ENCODE results near the gene ELSPBP1. TPM values are rescaled to one million over a fixed set of nuclear protein-coding genes. Genes with fewer than 3 reads are reported as not detected.
"Not testable (repeated sequence)": the region's sequence is repeated elsewhere in the genome, so short reads cannot be mapped to it uniquely, and the experiment has no call there.

ELSPBP1 gene
- total RNA-seq, 2 donors from 2014 or later, result not detected

DNA sequence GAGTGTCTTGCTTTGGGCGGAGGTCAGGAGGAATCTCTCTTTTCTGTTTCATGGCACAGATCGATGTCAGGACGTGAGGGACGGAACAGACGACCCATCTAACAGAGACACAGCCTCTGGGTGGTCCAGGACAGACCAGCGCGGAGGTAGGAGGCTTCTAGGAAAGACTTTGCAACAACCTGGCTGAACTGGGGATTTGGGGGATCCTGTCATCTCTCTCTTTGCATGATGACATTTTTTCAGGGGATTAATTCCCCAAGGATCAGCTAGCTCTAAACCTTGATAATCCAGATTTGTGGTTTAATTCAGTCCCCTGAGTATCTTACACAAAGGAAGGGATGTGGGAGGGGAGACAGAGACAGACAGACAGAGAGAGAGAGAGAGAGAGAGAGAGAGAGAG, 35.0 kb downstream of the ELSPBP1 start:
- Mint-ChIP-seq H3K27ac (no peak overlapping the region), H3K9me3 (no peaks in the 10 kb centered on the region), H3K36me3 (no peaks in the 10 kb centered on the region)
- DNase-seq (ENCODE audit: low spot score in 2 of 2) (no peak), ATAC-seq (no peak)

DNA sequence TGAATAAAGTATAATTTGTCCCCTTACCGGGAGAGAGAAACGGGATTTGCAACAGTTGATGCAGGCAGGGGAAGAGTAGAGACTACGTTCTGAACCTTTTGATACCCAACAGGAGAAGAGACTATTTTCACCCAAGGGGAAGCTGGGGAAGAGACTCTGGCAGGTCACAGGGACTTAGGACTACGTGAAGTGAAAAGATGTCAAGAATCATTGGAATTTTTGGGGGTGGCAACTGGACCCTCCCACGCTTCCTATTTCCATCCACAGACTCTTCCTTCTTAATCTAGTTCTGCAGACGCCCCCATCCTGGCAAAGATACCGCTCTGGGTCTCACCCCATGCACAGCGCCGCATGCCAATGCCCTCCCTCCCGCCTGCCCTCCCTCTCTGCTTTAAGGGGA, 35.6 kb downstream of the ELSPBP1 start:
- no peaks in the 10 kb centered on the region for H3K36me3 Mint-ChIP-seq
- DNase-seq (ENCODE audit: low spot score in 2 of 2) (no peak), ATAC-seq (no peak)
- H3K9me3 Mint-ChIP-seq, result no peaks in the 10 kb centered on the region
- H3K27ac Mint-ChIP-seq, result no peak overlapping the region

DNA sequence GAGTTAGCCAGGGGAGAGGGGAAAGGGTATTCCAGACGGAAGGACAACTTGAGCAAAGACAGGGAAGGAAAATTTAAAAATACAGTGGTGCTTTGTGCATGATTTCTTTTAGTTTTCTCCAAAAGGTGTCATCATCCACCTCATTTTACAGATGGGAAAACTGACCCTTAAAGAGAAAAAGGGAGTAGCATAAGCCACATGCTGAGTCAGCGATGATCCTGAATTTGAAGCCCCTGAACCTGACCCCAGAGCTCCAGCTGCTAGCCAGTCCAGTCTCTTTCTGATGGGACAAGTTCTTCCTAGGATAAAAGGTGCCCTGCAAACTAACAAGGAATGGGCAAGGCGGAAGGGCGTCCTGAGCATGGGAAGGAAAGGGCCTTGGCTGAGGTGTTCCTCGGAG, 39.2 kb downstream of the ELSPBP1 start:
- DNase-seq (ENCODE audit: low spot score in 2 of 2) (no peak), ATAC-seq (no peak)
- no peak overlapping the region for H3K27ac Mint-ChIP-seq
- peaks cover 5 to 8% of the 10 kb centered on the region in 2 donors for H3K36me3 Mint-ChIP-seq
- peaks cover 12 to 13% of the 10 kb centered on the region in 2 donors for H3K9me3 Mint-ChIP-seq

DNA sequence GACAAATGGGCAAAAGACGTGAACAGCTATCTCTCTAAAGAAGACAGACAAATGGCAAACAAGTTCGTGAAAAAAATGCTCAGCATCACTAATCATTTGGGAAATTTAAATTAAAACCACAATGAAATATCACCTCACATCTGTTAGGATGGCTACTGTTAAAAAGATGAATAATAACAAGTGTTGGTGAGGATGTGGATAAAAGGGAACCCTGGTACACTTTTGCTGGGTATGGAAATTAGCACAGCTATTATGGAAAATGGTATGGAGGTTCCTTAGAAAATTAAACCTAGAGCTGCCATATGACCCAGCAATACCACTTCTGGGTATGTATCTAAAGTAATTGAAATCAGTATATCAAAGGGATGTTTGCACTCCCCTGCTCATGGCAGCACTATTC, 42.3 kb downstream of the ELSPBP1 start:
- Mint-ChIP-seq H3K9me3 (peaks cover 12 to 13% of the 10 kb centered on the region in 2 donors), H3K36me3 (peaks cover 5 to 14% of the 10 kb centered on the region in 2 donors), H3K27ac (no peak overlapping the region)
- DNase-seq (ENCODE audit: low spot score in 2 of 2) (no peak), ATAC-seq (no peak)

DNA sequence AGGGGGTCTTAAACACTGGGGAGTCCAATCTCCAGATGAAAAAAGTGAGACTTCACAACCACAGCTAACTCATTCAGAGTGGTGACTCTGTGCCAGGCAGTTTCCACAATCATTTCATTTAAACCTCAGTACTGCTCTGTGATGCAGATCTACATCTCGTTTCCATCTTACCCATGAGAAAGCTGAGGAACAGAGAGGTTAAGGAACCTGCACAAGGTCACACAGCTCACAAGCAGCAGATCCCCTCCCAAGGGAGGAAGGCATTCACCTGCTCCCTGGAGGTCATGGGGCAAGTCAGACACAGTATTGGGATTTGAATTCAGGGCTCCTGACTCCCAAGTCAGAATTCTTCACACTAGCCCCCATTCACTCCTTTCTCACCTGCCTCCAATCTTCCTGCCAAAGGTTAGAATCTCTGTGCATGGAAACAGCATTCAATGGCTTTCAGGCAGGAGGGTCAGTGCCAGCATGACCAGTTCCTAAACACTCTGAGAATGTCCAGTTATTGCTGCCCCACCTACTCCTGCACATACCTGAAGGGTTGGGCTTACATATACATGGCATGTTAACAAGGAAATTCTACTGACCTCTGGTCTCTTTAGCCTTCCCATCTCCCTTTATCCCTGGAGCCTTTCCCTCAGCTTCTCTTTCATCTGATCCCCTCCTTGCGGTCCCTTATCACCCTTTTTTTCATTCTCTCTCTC, 47.6 kb downstream of the ELSPBP1 start:
- no peak for ATAC-seq
- Mint-ChIP-seq H3K27ac (no peak overlapping the region), H3K9me3 (peaks cover 0 to 5% of the 10 kb centered on the region in 2 donors), H3K36me3 (peaks cover 0 to 6% of the 10 kb centered on the region in 2 donors)
- no peak for DNase-seq (ENCODE audit: low spot score in 2 of 2)

DNA sequence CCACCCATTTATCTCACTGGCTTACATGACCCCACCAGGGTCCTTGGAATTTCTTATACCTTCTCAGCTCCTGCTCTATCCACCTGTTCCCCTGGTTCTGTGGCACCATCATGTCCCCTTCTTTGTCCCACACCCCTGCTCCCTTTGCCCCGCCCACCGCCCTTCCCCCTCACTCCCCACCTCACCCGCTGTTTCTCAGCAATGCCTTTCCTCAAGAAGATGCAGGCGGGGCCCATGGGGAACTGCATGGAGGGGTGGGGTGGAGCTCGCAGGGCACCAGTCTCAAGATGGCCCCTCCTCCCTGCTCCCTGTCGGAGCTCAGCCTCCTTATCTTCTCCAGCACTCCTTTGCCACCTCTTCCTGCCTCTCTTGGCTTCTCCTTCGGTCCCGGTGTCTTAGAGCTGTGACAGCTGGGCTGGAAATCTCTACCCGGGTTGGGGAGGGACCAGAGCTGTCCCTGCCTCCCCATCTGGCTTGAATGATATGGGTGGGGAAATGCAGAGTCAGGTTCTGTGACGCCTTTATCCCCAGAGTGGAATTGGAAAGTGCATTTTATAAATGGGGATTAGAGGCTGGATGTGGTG, 49.3 kb downstream of the ELSPBP1 start, which contains the start of gene CABP5:
Gene CABP5 (minus strand): TSS at position 405 of the 584 bp plus-strand sequence. CDS start 157 bp downstream, at position 248.
- DNase-seq (ENCODE audit: low spot score in 2 of 2) (no peak), ATAC-seq (no peak)
- Mint-ChIP-seq H3K36me3 (peaks cover 0 to 6% of the 10 kb centered on the region in 2 donors), H3K9me3 (peaks cover 0 to 5% of the 10 kb centered on the region in 2 donors), H3K27ac (no peak within 1 kb of the TSS)

DNA sequence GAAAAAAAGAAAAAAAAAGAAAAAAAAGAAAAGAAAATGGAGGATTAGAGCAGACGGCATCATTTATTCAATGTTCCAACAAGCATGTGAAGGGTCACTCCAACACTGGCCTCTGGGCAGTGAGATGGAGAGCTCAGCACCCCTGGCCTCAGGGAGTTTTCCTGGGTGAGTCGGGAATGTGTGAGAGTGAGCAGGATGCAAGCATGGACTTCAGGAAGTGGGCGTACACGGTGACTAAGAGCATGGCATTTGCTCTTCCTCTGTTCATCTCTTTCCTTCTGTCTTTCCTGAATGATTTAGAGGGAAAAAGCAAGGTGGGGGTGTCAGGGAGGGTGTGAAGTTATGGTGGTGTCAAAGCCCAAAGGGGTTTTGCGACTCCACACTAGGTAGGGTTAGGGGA, 50.1 kb downstream of the ELSPBP1 start:
- peaks cover 0 to 5% of the 10 kb centered on the region in 2 donors for H3K9me3 Mint-ChIP-seq
- H3K36me3 Mint-ChIP-seq, result no peaks in the 10 kb centered on the region
- no peak overlapping the region for H3K27ac Mint-ChIP-seq
- ATAC-seq (no peak), DNase-seq (ENCODE audit: low spot score in 2 of 2) (no peak)

DNA sequence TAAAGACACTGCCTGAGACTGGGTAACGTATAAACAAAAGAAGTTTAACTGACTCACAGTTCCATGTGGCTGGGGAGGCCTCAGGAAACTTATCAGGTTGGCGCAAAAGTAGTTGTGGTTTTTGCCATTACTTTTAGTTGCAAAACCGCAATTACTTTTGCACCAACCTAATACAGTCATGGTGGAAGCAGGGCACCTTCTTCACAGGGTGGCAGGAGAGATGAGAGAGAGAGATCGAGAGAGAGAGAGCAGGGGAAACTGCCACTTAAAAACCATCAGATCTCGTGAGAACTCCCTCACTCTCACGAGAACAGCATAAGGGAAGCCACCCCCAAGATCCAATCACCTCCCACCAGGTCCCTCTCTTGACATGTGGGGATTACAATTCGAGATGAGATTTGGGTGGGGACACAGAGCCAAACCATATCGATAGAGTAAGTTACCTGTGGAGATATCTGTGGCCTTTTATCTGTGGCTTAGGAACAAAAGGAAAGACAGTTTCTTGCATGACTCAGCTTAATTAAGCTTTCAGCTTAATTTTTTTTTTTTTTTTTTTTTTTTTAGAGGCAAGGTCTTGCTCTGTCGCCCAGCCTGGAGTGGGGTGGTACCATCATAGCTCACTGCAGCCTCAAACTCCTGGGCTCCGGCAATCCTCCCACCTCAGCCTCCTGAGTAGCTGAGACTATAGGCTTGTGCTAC, 57.1 kb downstream of the ELSPBP1 start:
- H3K27ac Mint-ChIP-seq, result peak overlapping the region in 1 of 2 donors; percentile 66
- peaks cover 0 to 10% of the 10 kb centered on the region in 2 donors for H3K36me3 Mint-ChIP-seq
- DNase-seq (ENCODE audit: low spot score in 2 of 2), result no peak
- no peak for ATAC-seq
- H3K9me3 Mint-ChIP-seq, result no peaks in the 10 kb centered on the region

DNA sequence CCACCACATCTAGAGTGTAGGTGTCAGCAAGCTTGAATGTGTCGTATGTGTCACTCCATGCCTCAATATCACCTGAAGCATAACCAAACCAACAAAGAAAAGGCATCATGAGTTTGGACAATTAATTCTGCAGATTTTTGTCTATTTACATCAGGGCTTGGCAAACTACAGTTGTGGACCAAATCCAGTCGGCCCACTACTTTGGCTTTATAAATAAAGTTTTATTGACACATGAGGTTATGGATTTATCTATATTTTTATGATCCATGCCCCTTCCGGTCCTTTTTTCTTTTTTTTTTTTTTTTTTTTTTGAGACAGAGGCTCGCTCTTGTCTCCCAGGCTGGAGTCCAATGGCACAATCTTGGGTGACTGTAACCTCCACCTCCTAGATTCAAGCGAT, 58.6 kb downstream of the ELSPBP1 start:
- peaks cover 0 to 10% of the 10 kb centered on the region in 2 donors for H3K36me3 Mint-ChIP-seq
- H3K27ac Mint-ChIP-seq, result no peak overlapping the region
- DNase-seq (ENCODE audit: low spot score in 2 of 2), result no peak
- ATAC-seq, result no peak
- H3K9me3 Mint-ChIP-seq, result no peaks in the 10 kb centered on the region

DNA sequence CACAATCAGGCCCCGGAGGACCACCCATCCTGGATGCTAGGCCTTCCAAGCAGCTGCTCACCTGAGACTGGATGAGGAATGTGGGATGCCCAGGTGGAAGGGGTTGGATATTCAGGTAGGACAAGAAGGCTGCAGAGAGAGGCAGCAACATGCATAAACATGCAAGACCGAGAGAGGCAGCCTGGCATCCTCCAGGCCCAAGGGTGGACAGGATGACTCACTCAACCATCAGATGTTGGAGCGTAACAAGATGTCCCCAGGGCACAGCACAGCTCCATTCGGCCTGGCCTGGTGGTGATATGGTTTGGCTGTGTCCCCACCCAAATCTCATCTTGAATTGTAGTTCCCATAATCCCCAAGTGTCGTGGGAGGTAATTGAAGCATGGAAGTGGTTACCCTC, 59.4 kb downstream of the ELSPBP1 start:
- Mint-ChIP-seq H3K9me3 (no peaks in the 10 kb centered on the region), H3K36me3 (peaks cover 0 to 10% of the 10 kb centered on the region in 2 donors), H3K27ac (no peak overlapping the region)
- DNase-seq (ENCODE audit: low spot score in 2 of 2), result no peak
- ATAC-seq, result no peak

DNA sequence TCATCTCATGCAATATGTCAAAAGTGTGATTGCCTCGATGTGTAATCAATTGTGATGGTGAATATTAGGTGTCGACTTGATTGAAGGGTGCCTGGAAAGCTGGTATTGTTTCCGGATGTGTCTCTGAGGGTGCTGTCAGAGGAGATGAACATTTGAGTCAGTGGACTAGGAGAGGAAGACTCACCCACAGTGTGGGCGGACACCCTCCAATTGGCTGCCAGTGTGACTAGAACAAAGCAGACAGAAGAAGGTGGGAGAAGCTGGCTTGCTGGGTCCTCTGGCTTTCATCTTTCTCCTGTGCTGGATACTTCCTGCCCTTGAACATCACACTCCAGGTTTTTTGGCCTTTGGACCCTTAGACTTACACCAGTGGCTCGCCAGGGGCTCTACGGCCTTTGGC, 64.9 kb downstream of the ELSPBP1 start:
- Mint-ChIP-seq H3K9me3 (no peaks in the 10 kb centered on the region), H3K27ac (no peak overlapping the region), H3K36me3 (no peaks in the 10 kb centered on the region)
- ATAC-seq (no peak), DNase-seq (ENCODE audit: low spot score in 2 of 2) (no peak)

DNA sequence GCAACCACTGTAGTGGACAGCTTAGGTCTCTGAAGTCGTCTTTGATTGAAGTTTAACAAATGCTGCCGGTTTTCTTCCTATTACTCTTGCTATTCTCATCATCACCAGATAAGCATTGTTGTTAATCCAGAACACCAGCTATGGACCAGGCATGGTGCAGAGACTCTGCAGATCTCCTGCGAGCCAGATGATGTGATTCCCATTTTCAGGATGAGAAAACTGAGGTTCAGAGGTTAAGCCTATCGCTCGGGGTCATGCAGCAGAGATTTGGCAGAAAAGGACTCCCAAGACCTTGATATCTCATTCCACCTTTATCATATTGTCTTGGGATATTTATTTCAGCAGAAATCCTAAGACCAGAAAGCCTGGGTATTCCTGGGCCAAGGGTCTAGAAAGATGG, 65.9 kb downstream of the ELSPBP1 start:
- H3K27ac Mint-ChIP-seq, result no peak overlapping the region
- DNase-seq (ENCODE audit: low spot score in 2 of 2), result no peak
- no peaks in the 10 kb centered on the region for H3K9me3 Mint-ChIP-seq

DNA sequence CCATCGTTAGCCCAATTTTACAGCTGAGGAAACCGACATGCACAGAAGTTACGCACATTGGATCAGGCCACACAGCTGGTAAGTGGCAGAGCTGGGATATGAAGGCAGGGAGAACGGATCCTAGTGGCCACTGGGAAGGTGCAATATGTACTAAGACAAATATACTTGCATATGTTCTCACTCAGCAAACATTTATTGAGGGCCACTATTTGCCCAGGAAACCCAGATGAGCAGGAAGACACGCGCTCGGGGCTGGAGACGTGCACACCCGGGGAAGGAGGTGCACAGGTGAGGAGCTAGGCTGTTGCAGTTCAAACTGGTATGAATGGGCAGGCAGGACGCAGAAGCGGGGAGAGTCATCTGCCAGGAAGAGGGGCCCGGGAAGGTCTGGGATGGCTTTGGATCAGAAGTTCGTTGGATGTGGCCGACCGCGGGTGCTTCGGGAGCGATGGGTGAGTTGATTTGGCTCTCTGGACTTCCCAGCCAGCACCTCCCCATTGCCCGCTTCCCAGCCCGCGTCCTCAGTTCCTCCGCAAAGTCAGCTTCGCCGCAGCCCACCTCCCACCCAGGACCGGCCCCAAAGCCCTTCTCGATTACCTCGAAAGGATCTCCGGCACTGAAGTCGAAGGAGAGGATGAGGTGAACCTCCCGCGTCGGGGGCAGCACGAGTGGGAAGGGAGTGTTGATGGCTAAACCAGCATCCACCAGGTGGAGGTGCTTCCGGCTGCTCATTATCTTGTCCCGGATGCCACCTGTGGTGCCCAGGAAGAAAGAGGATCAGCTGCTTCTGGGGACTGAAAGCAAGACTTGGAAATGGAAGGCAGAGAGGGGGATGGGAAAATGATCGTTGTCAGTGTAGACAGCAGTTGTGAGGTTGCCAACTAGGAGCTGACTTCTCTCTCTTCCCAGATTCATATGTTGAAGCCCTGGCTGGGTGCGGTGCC, 67.2 kb downstream of the ELSPBP1 start:
- no peaks in the 10 kb centered on the region for H3K9me3 Mint-ChIP-seq
- no peaks in the 10 kb centered on the region for H3K36me3 Mint-ChIP-seq
- no peak for ATAC-seq

More for the DNA sequence above, 65.9 kb downstream of the ELSPBP1 start:
- no peak for ATAC-seq
- H3K36me3 Mint-ChIP-seq, result no peaks in the 10 kb centered on the region

DNA sequence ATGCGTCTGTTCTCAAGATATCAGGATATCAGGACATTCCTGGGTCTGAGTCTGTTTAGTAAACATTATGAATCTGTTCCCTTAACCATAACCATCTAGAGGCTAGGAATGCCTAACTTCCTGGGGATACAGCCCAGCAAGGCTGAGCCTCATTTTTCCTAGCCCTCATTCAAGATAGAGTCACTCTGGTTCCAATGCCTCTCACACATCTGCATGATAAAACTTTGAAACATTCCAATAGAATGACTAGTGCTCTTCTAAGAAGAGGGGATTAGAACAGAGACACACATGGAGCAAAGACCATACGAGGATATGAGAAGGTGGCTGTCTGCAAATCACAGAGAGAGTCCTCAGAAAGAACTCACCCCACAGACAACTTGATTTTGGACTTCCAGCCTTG, 70.1 kb downstream of the ELSPBP1 start:
- Mint-ChIP-seq H3K36me3 (no peaks in the 10 kb centered on the region), H3K27ac (no peak overlapping the region), H3K9me3 (no peaks in the 10 kb centered on the region)
- DNase-seq (ENCODE audit: low spot score in 2 of 2) (no peak), ATAC-seq (no peak)

More for the DNA sequence above, 67.2 kb downstream of the ELSPBP1 start:
- no peak for DNase-seq (ENCODE audit: low spot score in 2 of 2)
- no peak overlapping the region for H3K27ac Mint-ChIP-seq

DNA sequence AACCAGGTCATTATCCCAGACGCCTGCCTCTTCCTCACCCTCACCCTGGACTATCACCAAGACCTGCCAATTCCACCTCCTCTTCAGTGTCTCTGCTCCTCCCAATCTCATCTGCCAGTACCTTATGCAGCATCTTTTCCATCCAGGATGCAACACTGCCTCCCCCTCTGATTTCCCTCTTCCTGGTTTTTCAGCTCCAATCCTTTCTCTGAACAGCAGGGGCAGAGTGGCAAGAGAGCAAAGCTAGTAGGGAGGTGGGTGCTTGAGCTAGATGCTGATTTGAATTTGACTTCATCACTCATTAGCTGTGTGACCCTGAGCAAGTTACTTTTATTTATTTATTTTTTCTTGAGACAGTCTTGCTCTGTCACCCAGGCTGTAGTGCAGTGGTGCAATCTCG, 75.0 kb downstream of the ELSPBP1 start:
- no peaks in the 10 kb centered on the region for H3K36me3 Mint-ChIP-seq
- ATAC-seq, result no peak
- no peak for DNase-seq (ENCODE audit: low spot score in 2 of 2)
- H3K9me3 Mint-ChIP-seq, result no peaks in the 10 kb centered on the region
- H3K27ac Mint-ChIP-seq, result peak overlapping the region in 1 of 2 donors; percentile 53

DNA sequence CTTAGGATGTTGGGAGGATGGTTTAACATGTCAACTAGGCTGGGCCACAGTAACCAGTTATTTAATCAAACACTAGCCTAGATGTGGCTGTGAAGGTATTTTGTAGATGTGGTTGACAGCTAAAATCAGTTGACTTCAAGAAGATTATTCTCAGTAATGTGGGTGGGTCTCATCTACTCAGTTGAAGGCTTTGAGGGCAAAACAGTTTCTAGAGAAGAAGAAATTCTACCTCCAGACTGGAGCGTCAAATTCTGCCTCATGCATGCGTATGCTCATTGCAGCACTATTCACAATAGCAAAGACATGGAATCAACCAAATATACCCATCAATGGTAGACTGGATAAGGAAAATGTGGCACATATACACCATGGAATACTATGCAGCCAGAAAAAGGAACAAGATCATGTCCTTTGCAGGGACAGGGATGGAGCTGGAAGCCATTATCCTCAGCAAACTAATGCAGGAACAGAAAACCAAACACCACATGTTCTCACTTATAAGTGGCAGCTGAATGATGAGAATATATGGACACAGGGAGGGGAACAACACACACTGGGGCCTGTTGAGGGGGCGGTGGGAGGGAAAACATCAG, 75.8 kb downstream of the ELSPBP1 start:
- H3K9me3 Mint-ChIP-seq; DNase-seq (ENCODE audit: low spot score in 2 of 2); H3K36me3 Mint-ChIP-seq; H3K27ac Mint-ChIP-seq; ATAC-seq: not testable (repeated sequence)

Data from activated naive CD4-positive, alpha-beta T cell treated with anti-CD3 and anti-CD28 coated beads, Interleukin-2, amount 50 U/mL, for 72 hours (primary cell).